Smooth muscle cell (in vitro differentiated cells): Measurements from ENCODE around the gene SNCB. TPM values are rescaled to one million over a fixed set of nuclear protein-coding genes. Genes with fewer than 3 reads are reported as not detected.

Source experiments
- DNase-seq: peaks from one replicate; lab custom pipeline; 2025; ENCODE audit not compliant: unreplicated experiment; lab: John Stamatoyannopoulos, UW
- H2AFZ ChIP-seq: fragments of 200-600 bp; sonication (generic); 2 replicates; pipeline ENCODE4 v1.6.0; 2016; ENCODE audit warnings: antibody characterized with exemption, low read depth, mild to moderate bottlenecking
- H3F3A ChIP-seq: fragments of 200-600 bp; sonication (generic); 2 replicates; pipeline ENCODE4 v1.6.0; 2017; ENCODE audit warnings: antibody characterized with exemption, low read depth
- H3K27ac ChIP-seq: fragments of 200-600 bp; sonication (generic); 2 replicates; pipeline ENCODE4 v1.5.1; 2016; ENCODE audit warnings: low read depth, mild to moderate bottlenecking
- H3K27me3 ChIP-seq: fragments of 200-600 bp; sonication (generic); 2 replicates; pipeline ENCODE4 v1.6.1; 2016; ENCODE audit warnings: low read depth, mild to moderate bottlenecking
- H3K36me3 ChIP-seq: fragments of 200-600 bp; sonication (generic); 2 replicates; pipeline ENCODE4 v1.5.1; 2016; ENCODE audit warnings: low read depth
- H3K4me1 ChIP-seq: fragments of 200-600 bp; sonication (generic); 2 replicates; pipeline ENCODE4 v1.5.1; 2016; ENCODE audit warnings: low read depth
- H3K4me2 ChIP-seq: fragments of 200-600 bp; sonication (generic); 2 replicates; pipeline ENCODE4 v1.6.0; 2016; ENCODE audit warnings: mild to moderate bottlenecking
- H3K4me3 ChIP-seq: fragments of 200-600 bp; sonication (generic); 2 replicates; pipeline ENCODE4 v1.5.1; 2016; ENCODE audit warnings: mild to moderate bottlenecking
- H3K79me2 ChIP-seq: fragments of 200-600 bp; sonication (generic); 2 replicates; pipeline ENCODE4 v1.6.0; 2016; ENCODE audit warnings: low read depth, mild to moderate bottlenecking
- H3K9ac ChIP-seq: fragments of 200-600 bp; sonication (generic); 2 replicates; pipeline ENCODE4 v1.6.0; 2016; ENCODE audit warnings: low read depth
- H3K9me3 ChIP-seq: fragments of 200-600 bp; sonication (generic); replicated peaks from 2 replicates; pipeline ENCODE4 v1.5.1; 2016; ENCODE audit warnings: low read depth
- H4K20me1 ChIP-seq: fragments of 200-600 bp; sonication (generic); 2 replicates; pipeline ENCODE4 v1.6.0; 2016; ENCODE audit warnings: low read depth
- WGBS: methylation state at CpG from one replicate; pipeline ENCODE4 v1.1.7; 2016; ENCODE audit warnings: low lambda C conversion rate; 5-methylcytosine and 5-hydroxymethylcytosine counted together
- polyA plus RNA-seq: library from polyadenylated mRNA; unstranded; fragments of >200 nt; fragmentation: Nextera tagmentation; extraction: Ambion mirVana; gene quantifications from 2 replicates; pipeline ENCODE4 v1.2.1, GENCODE V29; 2016
- total RNA-seq: library from RNA; depleted of rRNA; stranded (reverse); fragments of >200 nt; gene quantifications from 2 replicates; pipeline ENCODE4 v1.2.3, GENCODE V29; 2014
- TF ChIP-seq, protein P1 (sequence below): fragments of 200-600 bp; sonication (generic); IDR thresholded peaks from 2 replicates; pipeline ENCODE4 v1.5.1; 2017; ENCODE audit warnings: borderline replicate concordance, mild to moderate bottlenecking, antibody characterized with exemption; ENCODE audit not compliant: insufficient read depth, poor library complexity, severe bottlenecking

Gene SNCB
- total and polyA plus RNA-seq, 2 experiments from 2014 or later, result 0.45 to 0.55 TPM

DNA sequence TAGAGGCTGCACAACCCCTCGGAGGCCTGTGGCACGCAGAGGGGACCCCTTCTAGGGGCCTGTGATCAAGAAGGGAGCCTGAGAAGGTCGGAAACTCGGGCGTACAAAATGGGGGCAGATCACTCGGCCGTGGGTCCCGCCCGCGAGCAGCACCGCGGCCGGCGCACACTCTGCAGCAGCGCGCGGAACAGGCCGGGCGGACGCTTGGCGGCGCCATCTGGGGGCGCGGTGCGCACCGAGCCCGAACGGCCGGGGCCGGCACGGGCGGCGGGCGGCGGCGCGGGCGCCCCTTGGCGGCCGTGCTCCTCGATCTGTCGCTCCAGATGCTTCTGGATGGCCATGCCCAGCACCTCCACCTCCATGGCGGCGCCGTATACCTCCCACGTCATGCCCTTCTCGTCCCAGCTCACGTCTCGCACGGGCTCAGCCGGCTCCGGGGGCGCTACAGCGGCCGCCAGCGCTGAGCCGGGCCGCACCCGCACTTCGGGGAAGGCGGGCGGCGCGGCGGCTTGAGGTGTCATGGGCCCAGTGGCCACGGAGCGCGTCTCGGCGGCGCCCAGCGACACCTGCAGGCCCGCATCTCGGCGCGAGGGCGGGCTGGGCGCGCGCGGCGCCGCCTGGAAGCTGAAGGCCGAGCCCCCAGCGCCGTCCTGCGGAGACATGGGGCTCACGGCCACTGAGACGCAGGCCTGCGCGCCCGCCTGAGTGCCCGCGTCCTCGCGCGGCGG is 33.5 kb downstream of the SNCB start:
- no peaks in the 10 kb centered on the region for H3F3A ChIP-seq
- H3K79me2 ChIP-seq, result no peaks in the 10 kb centered on the region
- H3K4me3 ChIP-seq, result peak overlapping the region; percentile 42
- TF ChIP-seq, protein P1, sequence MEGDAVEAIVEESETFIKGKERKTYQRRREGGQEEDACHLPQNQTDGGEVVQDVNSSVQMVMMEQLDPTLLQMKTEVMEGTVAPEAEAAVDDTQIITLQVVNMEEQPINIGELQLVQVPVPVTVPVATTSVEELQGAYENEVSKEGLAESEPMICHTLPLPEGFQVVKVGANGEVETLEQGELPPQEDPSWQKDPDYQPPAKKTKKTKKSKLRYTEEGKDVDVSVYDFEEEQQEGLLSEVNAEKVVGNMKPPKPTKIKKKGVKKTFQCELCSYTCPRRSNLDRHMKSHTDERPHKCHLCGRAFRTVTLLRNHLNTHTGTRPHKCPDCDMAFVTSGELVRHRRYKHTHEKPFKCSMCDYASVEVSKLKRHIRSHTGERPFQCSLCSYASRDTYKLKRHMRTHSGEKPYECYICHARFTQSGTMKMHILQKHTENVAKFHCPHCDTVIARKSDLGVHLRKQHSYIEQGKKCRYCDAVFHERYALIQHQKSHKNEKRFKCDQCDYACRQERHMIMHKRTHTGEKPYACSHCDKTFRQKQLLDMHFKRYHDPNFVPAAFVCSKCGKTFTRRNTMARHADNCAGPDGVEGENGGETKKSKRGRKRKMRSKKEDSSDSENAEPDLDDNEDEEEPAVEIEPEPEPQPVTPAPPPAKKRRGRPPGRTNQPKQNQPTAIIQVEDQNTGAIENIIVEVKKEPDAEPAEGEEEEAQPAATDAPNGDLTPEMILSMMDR, result peak; percentile 18
- H4K20me1 ChIP-seq, result no peaks in the 10 kb centered on the region
- no peaks in the 10 kb centered on the region for H3K4me1 ChIP-seq
- H3K9ac ChIP-seq, result no peak overlapping the region
- peaks cover 17% of the 10 kb centered on the region for H3K27me3 ChIP-seq
- no peaks in the 10 kb centered on the region for H3K9me3 ChIP-seq
- no peak overlapping the region for H3K27ac ChIP-seq
- H2AFZ ChIP-seq, result no peak overlapping the region
- WGBS, result 20% methylated on average over 69 of the region's 98 CpGs
- no peaks in the 10 kb centered on the region for H3K36me3 ChIP-seq
- no peak for DNase-seq
- H3K4me2 ChIP-seq, result peak overlapping the region; percentile 86

GRCh38 chr5:176596069-176596644 is 34.2 kb downstream of the SNCB start:
- WGBS, result 96% methylated on average over 23 of the region's 23 CpGs
- H2AFZ ChIP-seq, result no peak overlapping the region

GRCh38 chr5:176595386-176595943 is 34.9 kb downstream of the SNCB start:
- no peaks in the 10 kb centered on the region for H3K79me2 ChIP-seq
- TF ChIP-seq, protein P1, result no peak
- 89% methylated on average over 11 of the region's 11 CpGs for WGBS

More at GRCh38 chr5:176596069-176596644, 34.2 kb downstream of the SNCB start:
- Histone ChIP-seq H3K36me3 (no peaks in the 10 kb centered on the region), H3K79me2 (no peaks in the 10 kb centered on the region), H3K4me3 (peak overlapping the region; percentile 42), H3K27me3 (peaks cover 17% of the 10 kb centered on the region), H3K27ac (no peak overlapping the region), H3K9ac (no peak overlapping the region), H3K4me1 (no peaks in the 10 kb centered on the region), H3K9me3 (no peaks in the 10 kb centered on the region), H4K20me1 (no peaks in the 10 kb centered on the region), H3K4me2 (peak overlapping the region; percentile 86), H3F3A (no peaks in the 10 kb centered on the region)
- TF ChIP-seq, protein P1, result no peak
- DNase-seq, result no peak

More at GRCh38 chr5:176595386-176595943, 34.9 kb downstream of the SNCB start:
- Histone ChIP-seq H3K4me1 (no peaks in the 10 kb centered on the region), H3K4me3 (no peak overlapping the region), H3K27me3 (peaks cover 17% of the 10 kb centered on the region), H2AFZ (no peak overlapping the region), H3K9ac (no peak overlapping the region), H3F3A (no peaks in the 10 kb centered on the region), H3K9me3 (no peaks in the 10 kb centered on the region), H4K20me1 (no peaks in the 10 kb centered on the region), H3K27ac (no peak overlapping the region), H3K4me2 (no peak overlapping the region), H3K36me3 (no peaks in the 10 kb centered on the region)
- DNase-seq, result no peak
